GM13976 (cell line): Measurements from ENCODE around the gene BCAN.

Source experiments
- DNase-seq: peaks from one replicate; pipeline ENCODE4 v3.0.0; 2012; ENCODE audit warnings: low spot score
- in situ Hi-C: fragments of 300-500 bp; cut with MboI; formaldehyde crosslinking; loops from one replicate; pipeline ENCODE4 v1.12.0; 2022; ENCODE audit warnings: low sequenced_read_pairs, mixed read lengths, inconsistent platforms; ENCODE audit not compliant: unreplicated experiment
- TF ChIP-seq, protein P1 (sequence below): IDR thresholded peaks from 2 replicates; pipeline ENCODE4 v1.5.1; 2012; ENCODE audit warnings: borderline replicate concordance, mild to moderate bottlenecking; ENCODE audit not compliant: insufficient read depth; ENCODE audit errors: extremely low read depth, missing control alignments, control extremely low read depth

BCAN gene

DNA sequence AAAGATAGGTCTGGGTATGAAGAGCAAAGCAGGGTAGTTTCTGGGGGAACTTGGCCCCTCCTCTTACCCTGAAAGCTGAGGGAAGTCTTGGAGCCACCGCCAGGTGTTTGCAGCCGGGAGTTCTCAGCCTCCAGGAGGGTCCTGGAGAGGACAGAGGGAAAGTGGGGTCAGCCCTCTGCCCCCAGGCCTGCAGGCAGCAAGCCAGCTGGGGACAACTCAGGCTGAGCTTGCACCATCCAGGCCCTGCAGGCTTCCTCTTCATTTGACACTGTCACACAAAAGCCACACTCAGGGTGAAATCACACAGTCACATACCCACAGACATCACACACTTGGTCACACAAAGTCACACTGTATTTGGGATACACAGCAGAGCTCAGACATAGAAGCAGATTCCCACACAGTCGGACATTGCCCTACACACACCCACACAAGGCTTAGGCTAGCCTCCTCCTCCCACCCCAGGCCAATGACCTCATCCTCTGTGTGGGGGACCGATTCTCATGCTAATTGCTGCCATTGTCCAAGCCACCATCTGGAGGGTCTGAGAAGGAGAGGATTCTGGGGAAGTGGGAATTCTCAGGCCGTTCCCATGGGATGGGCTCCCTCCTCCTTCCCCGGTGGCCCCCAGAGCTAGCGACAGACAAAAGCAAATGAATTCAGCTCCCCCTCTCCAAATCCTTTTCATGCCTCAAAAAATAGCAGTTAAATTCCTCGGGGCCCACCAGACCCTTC is 31.6 kb downstream of the BCAN start:
- in situ Hi-C loops: no loop called here
- DNase-seq: no peak
- TF ChIP-seq, protein P1, sequence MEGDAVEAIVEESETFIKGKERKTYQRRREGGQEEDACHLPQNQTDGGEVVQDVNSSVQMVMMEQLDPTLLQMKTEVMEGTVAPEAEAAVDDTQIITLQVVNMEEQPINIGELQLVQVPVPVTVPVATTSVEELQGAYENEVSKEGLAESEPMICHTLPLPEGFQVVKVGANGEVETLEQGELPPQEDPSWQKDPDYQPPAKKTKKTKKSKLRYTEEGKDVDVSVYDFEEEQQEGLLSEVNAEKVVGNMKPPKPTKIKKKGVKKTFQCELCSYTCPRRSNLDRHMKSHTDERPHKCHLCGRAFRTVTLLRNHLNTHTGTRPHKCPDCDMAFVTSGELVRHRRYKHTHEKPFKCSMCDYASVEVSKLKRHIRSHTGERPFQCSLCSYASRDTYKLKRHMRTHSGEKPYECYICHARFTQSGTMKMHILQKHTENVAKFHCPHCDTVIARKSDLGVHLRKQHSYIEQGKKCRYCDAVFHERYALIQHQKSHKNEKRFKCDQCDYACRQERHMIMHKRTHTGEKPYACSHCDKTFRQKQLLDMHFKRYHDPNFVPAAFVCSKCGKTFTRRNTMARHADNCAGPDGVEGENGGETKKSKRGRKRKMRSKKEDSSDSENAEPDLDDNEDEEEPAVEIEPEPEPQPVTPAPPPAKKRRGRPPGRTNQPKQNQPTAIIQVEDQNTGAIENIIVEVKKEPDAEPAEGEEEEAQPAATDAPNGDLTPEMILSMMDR: no peak

DNA sequence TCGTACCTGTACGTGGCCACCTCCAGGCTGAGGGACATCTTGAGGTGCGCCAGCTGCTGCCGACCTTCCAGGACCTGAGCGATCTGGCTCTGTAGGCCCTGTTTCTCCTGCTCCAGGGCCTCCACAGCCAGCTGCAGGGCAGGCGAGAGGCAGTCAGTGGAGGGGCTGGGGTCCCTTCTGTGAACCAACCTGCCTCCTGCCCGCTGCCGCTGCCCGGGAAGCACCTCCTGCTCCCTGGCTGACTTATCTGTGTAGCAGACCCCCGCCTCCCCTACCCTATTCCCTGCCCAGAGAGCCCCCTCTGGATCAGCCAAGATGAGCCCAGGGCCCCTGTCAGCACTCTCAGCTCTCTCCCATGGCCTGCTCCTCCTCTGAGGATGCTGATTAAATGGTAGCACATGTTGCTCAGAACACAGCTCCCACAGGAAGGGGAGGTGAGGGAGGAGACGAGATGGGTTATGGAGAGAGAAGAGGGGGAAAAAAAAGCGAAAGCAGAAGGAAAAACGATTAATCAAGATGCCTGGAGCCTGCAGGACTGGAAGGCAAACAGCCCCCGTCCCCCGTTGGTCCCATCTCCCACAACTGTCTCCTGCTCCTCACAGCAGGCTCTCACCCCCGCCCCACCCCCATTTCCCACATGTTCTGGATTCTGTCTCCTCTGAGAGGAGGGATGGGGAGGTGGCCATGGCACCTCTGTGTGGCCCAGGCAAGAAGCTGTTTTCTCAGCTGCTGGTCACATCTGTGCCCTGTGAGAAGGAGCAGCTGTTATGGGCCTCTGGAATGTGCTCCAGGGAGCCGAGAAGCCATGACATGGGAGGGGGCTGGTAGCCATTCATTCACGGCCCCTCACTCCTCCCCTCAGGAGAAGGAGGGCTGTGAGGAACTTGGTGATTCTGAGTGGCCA is 33.5 kb downstream of the BCAN start:
- in situ Hi-C loops: no loop called here

DNA sequence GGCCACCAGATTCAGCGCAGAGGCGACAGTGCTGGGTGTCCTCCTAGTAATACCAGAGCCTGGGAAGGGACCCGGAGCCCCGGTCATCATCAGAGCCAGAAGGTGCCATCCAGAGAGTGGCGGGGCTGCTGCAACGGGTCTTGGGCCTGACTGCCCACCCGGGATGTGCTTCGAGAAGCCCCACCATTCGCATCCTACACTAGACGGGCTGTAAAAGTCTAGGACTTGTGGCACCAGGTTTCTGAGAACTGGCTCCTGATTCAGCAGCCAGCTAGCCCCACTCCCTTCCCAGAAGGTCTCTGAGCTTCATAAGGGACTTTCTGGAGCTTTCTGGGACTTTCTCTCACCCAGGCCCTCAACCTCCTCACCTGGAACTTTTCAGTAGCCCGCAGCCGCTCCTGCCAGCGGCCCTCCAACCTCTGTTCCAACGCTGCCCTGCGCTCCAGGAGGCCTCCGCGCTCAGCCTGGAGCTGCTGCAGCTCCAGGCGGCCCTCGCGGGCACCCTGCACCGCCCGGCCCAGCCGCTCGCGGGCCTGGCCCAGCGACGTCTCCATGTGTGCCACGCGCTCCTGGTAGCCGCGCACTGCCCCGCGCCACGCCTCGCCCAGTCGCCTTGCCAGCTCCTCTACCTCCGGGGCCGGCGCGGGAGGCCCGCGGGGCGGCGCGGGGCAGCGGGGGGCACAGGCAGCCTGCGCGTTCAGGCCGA is 34.4 kb downstream of the BCAN start:
- in situ Hi-C loops: no loop called here
- DNase-seq: no peak
- TF ChIP-seq, protein P1: no peak

More for the DNA sequence above, 33.5 kb downstream of the BCAN start:
- no peak for DNase-seq
- TF ChIP-seq, protein P1: no peak

DNA sequence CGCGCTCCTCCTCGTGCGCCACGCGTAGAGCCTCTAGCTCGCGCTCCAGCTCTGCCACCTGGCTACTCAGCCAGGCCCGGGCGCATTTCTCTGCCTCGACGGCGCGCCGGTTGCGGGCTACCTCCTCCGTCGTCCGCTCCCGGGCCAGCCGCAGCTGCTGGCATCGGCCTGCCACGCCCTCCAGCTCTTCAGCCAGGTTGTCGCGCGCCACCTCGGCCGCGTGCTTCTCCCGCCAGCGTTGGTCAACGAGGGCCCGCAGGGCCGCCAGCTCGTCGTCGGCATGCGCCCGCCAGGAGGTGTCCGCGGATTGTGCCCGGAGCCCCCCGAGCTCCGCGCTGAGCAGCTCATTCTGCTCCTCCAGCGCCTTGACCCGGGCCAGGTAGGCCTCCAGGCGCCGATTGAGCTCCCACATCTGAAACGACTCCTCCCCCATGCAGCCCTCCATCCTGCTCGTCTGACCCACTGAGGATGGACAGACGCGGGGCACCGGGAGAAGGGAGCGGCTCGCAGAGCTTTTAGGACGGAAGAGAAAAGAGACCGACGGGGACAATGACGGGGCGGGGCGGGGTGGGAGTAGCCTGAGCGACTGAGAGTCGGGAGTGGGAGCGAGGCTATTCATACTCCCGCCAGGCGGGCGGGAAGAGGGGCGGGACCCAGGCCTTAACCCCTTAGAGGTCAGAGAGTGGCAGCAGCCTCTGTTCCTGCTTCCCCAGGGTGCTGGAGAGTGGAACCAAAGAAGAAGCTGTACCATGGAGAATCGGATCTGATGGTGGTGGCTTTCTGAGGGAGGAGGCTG is 35.1 kb downstream of the BCAN start, which contains the start of gene NES:
Gene NES (minus strand): TSS at position 588 of the 796 bp plus-strand sequence. CDS start 143 bp downstream, at position 445.
- TF ChIP-seq, protein P1: no peak
- in situ Hi-C loops: no loop called here
- no peak for DNase-seq

DNA sequence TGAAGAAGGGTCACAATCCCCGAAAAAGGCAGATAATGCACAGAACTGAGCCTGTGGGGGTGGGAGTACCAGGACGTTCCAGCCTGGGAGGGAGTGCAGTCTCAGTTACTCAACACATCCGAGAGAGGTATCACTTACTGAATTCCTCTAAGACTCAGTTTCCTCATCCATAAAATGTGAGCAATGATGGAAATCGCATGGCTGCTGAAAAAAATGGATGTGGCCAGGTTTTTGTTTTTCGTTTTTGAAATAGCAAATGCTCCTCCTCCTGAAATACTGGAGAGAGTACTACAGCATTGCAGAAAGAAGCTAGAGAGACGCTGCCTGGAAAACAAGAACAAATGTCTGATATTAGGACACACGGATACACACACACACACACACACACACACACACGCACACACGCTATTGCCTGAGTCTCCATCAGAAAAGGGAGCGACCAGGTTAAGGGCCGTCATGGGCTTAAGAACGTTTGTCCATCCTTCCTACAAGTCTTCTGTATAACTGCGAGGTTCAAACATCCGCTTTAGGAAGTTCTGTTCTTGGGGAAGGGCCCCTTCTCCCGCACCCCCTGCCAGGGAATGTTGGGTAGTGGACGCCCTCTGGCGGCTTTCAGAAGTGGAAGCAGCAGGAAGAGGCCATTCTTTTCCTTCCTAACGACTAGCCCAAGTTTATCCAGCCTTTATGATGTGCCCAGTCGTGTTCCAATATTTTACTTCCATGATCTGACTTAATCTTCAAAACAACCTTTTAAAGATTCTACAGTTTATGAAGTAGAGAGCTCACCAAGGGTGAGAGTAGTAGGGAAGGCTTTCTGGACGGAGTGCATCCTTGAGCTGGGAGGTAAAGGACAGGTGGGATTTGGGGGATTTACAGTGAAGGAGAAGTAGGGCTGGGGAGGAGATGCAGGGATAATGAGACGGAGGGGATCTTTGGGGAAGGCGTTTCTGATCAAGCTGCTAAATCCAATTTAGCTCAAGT is 36.0 kb downstream of the BCAN start:
- in situ Hi-C loops: no loop called here
- TF ChIP-seq, protein P1: peak; percentile 83
- DNase-seq: peak; percentile 73
